ENCODE measurements around the gene TRIM72. TPM values are rescaled to one million over a fixed set of nuclear protein-coding genes. Genes with fewer than 3 reads are reported as not detected.

Gene TRIM72
- polyA plus RNA-seq, 1 donor (not counting 4 experiments of a cell fraction or from before 2014, with no cell fraction given): not detected

GRCh38 chr16:31196324-31197088 lies 17.4 kb upstream of the TRIM72 start:
- Histone ChIP-seq H3K9ac (ENCODE audit: control insufficient read depth, extremely low read depth, insufficient read depth, low read length) (no peak overlapping the region), H3K9me3 (ENCODE audit: control insufficient read depth, low read depth, low read length) (no peaks in the 10 kb centered on the region), H3K9me1 (ENCODE audit: control insufficient read depth, extremely low read depth, insufficient read depth, low read length) (no peaks in the 10 kb centered on the region), H2AFZ (ENCODE audit: control insufficient read depth, low read length) (no peak overlapping the region), H3K36me3 (ENCODE audit: control insufficient read depth in 2 of 2, extremely low read depth in 1 of 2, insufficient read depth in 2 of 2, low read length in 2 of 2) (peaks cover 22 to 46% of the 10 kb centered on the region in 2 experiments), H3K27ac (ENCODE audit: control insufficient read depth, insufficient read depth, low read length) (no peak overlapping the region), H3K4me2 (ENCODE audit: control insufficient read depth, extremely low read depth, insufficient read depth, low read depth, low read length) (no peak overlapping the region), H3K27me3 (ENCODE audit: control insufficient read depth, extremely low read depth, insufficient read depth, low read length) (no peaks in the 10 kb centered on the region), H4K20me1 (ENCODE audit: control insufficient read depth, extremely low read depth, insufficient read depth, low read length) (peaks cover 18% of the 10 kb centered on the region), H3K4me1 (ENCODE audit: control insufficient read depth, extremely low read depth, insufficient read depth, low read length) (peaks cover 15% of the 10 kb centered on the region), H3K4me3 (ENCODE audit: control insufficient read depth in 2 of 3, extremely low read depth in 1 of 3, insufficient read depth in 2 of 3, low read depth in 1 of 3, low read length in 3 of 3) (no peak overlapping the region), H3K79me2 (ENCODE audit: control insufficient read depth, insufficient read depth, low read length) (peaks cover 2% of the 10 kb centered on the region)
- no peak for DNase-seq (ENCODE audit: low read depth, low spot score)
- dilution Hi-C loops (cut with MboI; ENCODE audit: extremely low pct_ligation_motif_present, low sequenced_read_pairs): no loop called here
- no peak for FAIRE-seq
- TF ChIP-seq EZH2 (IDR thresholded peaks at IDR 0.05; ENCODE audit: low read length) (no peak), CTCF (optimal IDR thresholded peaks at IDR 0.05 in 1 of 3, IDR thresholded peaks at IDR 0.05 in 1 of 3, conservative IDR thresholded peaks at IDR 0.05 in 1 of 3; ENCODE audit: extremely low read depth in 1 of 3, insufficient read depth in 2 of 3, low read length in 3 of 3) (no peak)

- Histone ChIP-seq H3K9me1 (ENCODE audit: control insufficient read depth, extremely low read depth, insufficient read depth, low read length) (no peaks in the 10 kb centered on the region), H3K79me2 (ENCODE audit: control insufficient read depth, insufficient read depth, low read length) (peaks cover 2% of the 10 kb centered on the region), H3K27ac (ENCODE audit: control insufficient read depth, insufficient read depth, low read length) (no peak overlapping the region), H3K4me1 (ENCODE audit: control insufficient read depth, extremely low read depth, insufficient read depth, low read length) (peaks cover 23% of the 10 kb centered on the region), H3K9ac (ENCODE audit: control insufficient read depth, extremely low read depth, insufficient read depth, low read length) (no peak overlapping the region), H3K4me3 (ENCODE audit: control insufficient read depth in 2 of 3, extremely low read depth in 1 of 3, insufficient read depth in 2 of 3, low read depth in 1 of 3, low read length in 3 of 3) (no peak overlapping the region), H3K9me3 (ENCODE audit: control insufficient read depth, low read depth, low read length) (no peaks in the 10 kb centered on the region), H3K4me2 (ENCODE audit: control insufficient read depth, extremely low read depth, insufficient read depth, low read depth, low read length) (no peak overlapping the region), H2AFZ (ENCODE audit: control insufficient read depth, low read length) (no peak overlapping the region), H4K20me1 (ENCODE audit: control insufficient read depth, extremely low read depth, insufficient read depth, low read length) (peaks cover 18% of the 10 kb centered on the region), H3K27me3 (ENCODE audit: control insufficient read depth, extremely low read depth, insufficient read depth, low read length) (no peaks in the 10 kb centered on the region), H3K36me3 (ENCODE audit: control insufficient read depth in 2 of 2, extremely low read depth in 1 of 2, insufficient read depth in 2 of 2, low read length in 2 of 2) (peaks cover 12 to 29% of the 10 kb centered on the region in 2 experiments)
- FAIRE-seq: no peak
- dilution Hi-C loops (cut with MboI; ENCODE audit: extremely low pct_ligation_motif_present, low sequenced_read_pairs): no loop called here
- no peak for TF ChIP-seq EZH2 (IDR thresholded peaks at IDR 0.05; ENCODE audit: low read length)
- no peak for TF ChIP-seq CTCF (optimal IDR thresholded peaks at IDR 0.05 in 1 of 3, IDR thresholded peaks at IDR 0.05 in 1 of 3, conservative IDR thresholded peaks at IDR 0.05 in 1 of 3; ENCODE audit: extremely low read depth in 1 of 3, insufficient read depth in 2 of 3, low read length in 3 of 3)
- DNase-seq (ENCODE audit: low read depth, low spot score): no peak
Measured at GRCh38 chr16:31198207-31198882, 15.6 kb upstream of the TRIM72 start.
